NCI-H526 (cell line): ENCODE results near the gene RPIA.
"Not testable (repeated sequence)": the region's sequence is repeated elsewhere in the genome, so short reads cannot be mapped to it uniquely, and the experiment has no call there.

Experiments used
- DNase-seq, 2 experiments: peaks; one replicate each; lab custom pipeline; 2025; lab: John Stamatoyannopoulos, UW

RPIA gene

GRCh38 chr2:88773233-88774028 lies 82.0 kb downstream of the RPIA start:
- DNase-seq: not testable (repeated sequence)

- not testable (repeated sequence) for DNase-seq
These were observed 97.7 kb downstream of the RPIA start for GRCh38 chr2:88789213-88789612.

- DNase-seq: not testable (repeated sequence)
These were observed 104.5 kb downstream of the RPIA start for GRCh38 chr2:88795932-88796331.

- not testable (repeated sequence) for DNase-seq
These were observed 105.0 kb downstream of the RPIA start for GRCh38 chr2:88796523-88796922.

- not testable (repeated sequence) for DNase-seq
These were observed 105.7 kb downstream of the RPIA start for GRCh38 chr2:88797164-88797563.
